PC-9 (cell line): ENCODE measurements around the gene ZNF362. TPM values are rescaled to one million over a fixed set of nuclear protein-coding genes. Genes with fewer than 3 reads are reported as not detected.

Experiments
- BruUV-seq: library from RNA; stranded (reverse); fragments of 400-500 nt; replicated peaks from 2 replicates; lab custom pipeline; 2021; lab: Mats Ljungman, UMichigan
- CTCF ChIA-PET: fragments of 300-600 bp; sonication (Branson Sonifier 250); formaldehyde crosslinking; loops from one replicate; lab custom pipeline; 2022; ENCODE audit warnings: antibody characterized with exemption; lab: Charles Lee
- POLR2A ChIA-PET: fragments of 300-600 bp; sonication (Branson Sonifier 250); formaldehyde crosslinking; loops from one replicate; lab custom pipeline; 2022; ENCODE audit warnings: antibody characterized with exemption; ENCODE audit not compliant: unreplicated experiment; lab: Charles Lee
- DNase-seq, 2 experiments: peaks; one replicate each; pipeline versions ENCODE4 v3.0.0 to v3.0.0-alpha.2; 2015 to 2022; ENCODE audit warnings: mixed read lengths in 1 of 2
- H2AFZ ChIP-seq: fragments of 200-600 bp; sonication (generic); 2 replicates; pipeline ENCODE4 v1.8.1; 2017; ENCODE audit warnings: antibody characterized with exemption
- H3F3A ChIP-seq: fragments of 200-600 bp; sonication (generic); 2 replicates; pipeline ENCODE4 v1.8.1; 2017; ENCODE audit warnings: antibody characterized with exemption, mild to moderate bottlenecking, low read depth; ENCODE audit not compliant: insufficient read depth
- H3K27ac ChIP-seq: fragments of 200-600 bp; sonication (generic); 2 replicates; pipeline ENCODE4 v1.6.1; 2016; ENCODE audit warnings: mixed run types
- H3K27me3 ChIP-seq: fragments of 200-600 bp; sonication (generic); 2 replicates; pipeline ENCODE4 v1.6.1; 2016; ENCODE audit warnings: low read depth, mixed run types; ENCODE audit not compliant: insufficient read depth
- H3K36me3 ChIP-seq: fragments of 200-600 bp; sonication (generic); 2 replicates; pipeline ENCODE4 v1.6.1; 2016; ENCODE audit warnings: low read depth, mixed run types
- H3K4me1 ChIP-seq: fragments of 200-600 bp; sonication (generic); replicated peaks from 2 replicates; pipeline ENCODE4 v1.6.1; 2016; ENCODE audit warnings: mixed run types; ENCODE audit not compliant: insufficient read depth
- H3K4me2 ChIP-seq: fragments of 200-600 bp; sonication (generic); 2 replicates; pipeline ENCODE4 v1.6.1; 2017; ENCODE audit warnings: mixed run types
- H3K4me3 ChIP-seq: fragments of 200-600 bp; sonication (generic); 2 replicates; pipeline ENCODE4 v1.6.1; 2016; ENCODE audit warnings: mixed run types
- H3K79me2 ChIP-seq: fragments of 200-600 bp; sonication (generic); 2 replicates; pipeline ENCODE4 v1.6.1; 2017; ENCODE audit warnings: low read depth, mixed run types
- H3K9me2 ChIP-seq: fragments of 200-600 bp; sonication (generic); 2 replicates; pipeline ENCODE4 v1.8.1; 2017; ENCODE audit warnings: mild to moderate bottlenecking; ENCODE audit not compliant: insufficient read depth
- H3K9me3 ChIP-seq: fragments of 200-600 bp; sonication (generic); 2 replicates; pipeline ENCODE4 v1.8.1; 2016; ENCODE audit warnings: low read depth; ENCODE audit not compliant: insufficient read depth
- H4K20me1 ChIP-seq: fragments of 200-600 bp; sonication (generic); 2 replicates; pipeline ENCODE4 v1.8.1; 2017; ENCODE audit not compliant: insufficient read depth
- CTCF ChIP-seq: fragments of 200-600 bp; sonication (generic); conservative IDR thresholded peaks from 2 replicates; pipeline ENCODE4 v1.6.1; 2017; ENCODE audit warnings: mixed run types, antibody characterized with exemption, mild to moderate bottlenecking, moderate library complexity
- EZH2 ChIP-seq: fragments of 200-600 bp; sonication (generic); IDR thresholded peaks from 2 replicates; pipeline ENCODE4 v1.8.0; 2017; ENCODE audit warnings: antibody characterized with exemption, low read depth
- intact Hi-C: fragments of 100-400 bp; cut with micrococcal nuclease; formaldehyde crosslinking; loops from one replicate; pipeline ENCODE4 v1.10.0; 2022; ENCODE audit not compliant: unreplicated experiment
- total RNA-seq: library from RNA; stranded (reverse); gene quantifications from 2 replicates; pipeline ENCODE4 v1.2.3, GENCODE V29; 2021

The ZNF362 gene
- total RNA-seq, 1 experiment from 2014 or later: 33.1 TPM

- H3K79me2 ChIP-seq: no peaks in the 10 kb centered on the region
- H3K9me2 ChIP-seq: no peaks in the 10 kb centered on the region
- H3K4me2 ChIP-seq: no peak overlapping the region
- no peak overlapping the region for H3K4me3 ChIP-seq
- no peaks in the 10 kb centered on the region for H3K4me1 ChIP-seq
- BruUV-seq: no TSS peak
- no peak overlapping the region for H2AFZ ChIP-seq
- H3K27me3 ChIP-seq: no peaks in the 10 kb centered on the region
- H3K9me3 ChIP-seq: no peaks in the 10 kb centered on the region
- TF ChIP-seq EZH2 (no peak), CTCF (no peak)
- ChIA-PET POLR2A (no interaction called here), CTCF (no interaction called here)
- H4K20me1 ChIP-seq: no peaks in the 10 kb centered on the region; the same call in 1 of the 2 replicates
- DNase-seq: no peak
- no peak overlapping the region for H3K27ac ChIP-seq
- intact Hi-C loops: no loop called here
- H3F3A ChIP-seq: peaks cover 13% of the 10 kb centered on the region; the same call in 1 of the 2 replicates
- no peaks in the 10 kb centered on the region for H3K36me3 ChIP-seq
Observed at GRCh38 chr1:33317354-33317753, 61.1 kb downstream of the ZNF362 start.

GRCh38 chr1:33317946-33318345, 61.7 kb downstream of the ZNF362 start:
- ChIA-PET POLR2A (no interaction called here), CTCF (no interaction called here)
- Histone ChIP-seq H3K4me2 (no peak overlapping the region), H3K9me3 (no peaks in the 10 kb centered on the region), H3K4me3 (no peak overlapping the region), H3K9me2 (no peaks in the 10 kb centered on the region), H3K36me3 (no peaks in the 10 kb centered on the region), H3K4me1 (no peaks in the 10 kb centered on the region), H3K27ac (no peak overlapping the region), H2AFZ (no peak overlapping the region), H3K79me2 (no peaks in the 10 kb centered on the region), H3F3A (peaks cover 19% of the 10 kb centered on the region; the same call in 1 of the 2 replicates), H4K20me1 (no peaks in the 10 kb centered on the region; the same call in 1 of the 2 replicates), H3K27me3 (no peaks in the 10 kb centered on the region)
- BruUV-seq: no TSS peak
- intact Hi-C loops: no loop called here
- no peak for DNase-seq
- no peak for TF ChIP-seq EZH2

- CTCF ChIA-PET: no interaction called here
- Histone ChIP-seq H3K9me3 (no peaks in the 10 kb centered on the region), H3K27me3 (no peaks in the 10 kb centered on the region), H3K79me2 (no peaks in the 10 kb centered on the region), H3F3A (peaks cover 30% of the 10 kb centered on the region; the same call in 1 of the 2 replicates), H3K4me3 (no peak overlapping the region), H3K4me1 (no peaks in the 10 kb centered on the region), H3K4me2 (no peak overlapping the region), H4K20me1 (no peaks in the 10 kb centered on the region; the same call in 1 of the 2 replicates), H3K27ac (no peak overlapping the region), H3K36me3 (peaks cover 5% of the 10 kb centered on the region; the same call in 1 of the 2 replicates), H2AFZ (no peak overlapping the region), H3K9me2 (no peaks in the 10 kb centered on the region)
- POLR2A ChIA-PET: no interaction called here
- DNase-seq: no peak
- no TSS peak for BruUV-seq
- intact Hi-C loops: no loop called here
- TF ChIP-seq CTCF (no peak), EZH2 (no peak)
Observed at GRCh38 chr1:33319186-33319948, 63.1 kb downstream of the ZNF362 start.
